Mesenchymal stem cell (in vitro differentiated cells and primary cell): ENCODE data around the gene RBM20.

Experiments
- DNase-seq: peaks from one replicate; pipeline ENCODE4 v3.0.0-alpha.2; 2013
- H2AFZ ChIP-seq: one replicate; pipeline ENCODE4 v1.6.1; 2013; ENCODE audit warnings: low read depth, mild to moderate bottlenecking, control low read depth, inconsistent platforms, low read length, moderate library complexity
- H2AK5ac ChIP-seq: 2 replicates; pipeline ENCODE4 v1.6.1; 2013; ENCODE audit warnings: low read length, moderate library complexity, mild to moderate bottlenecking, inconsistent platforms; ENCODE audit not compliant: severe bottlenecking
- H2BK120ac ChIP-seq: one replicate; pipeline ENCODE4 v1.6.1; 2013; ENCODE audit warnings: low read depth, mild to moderate bottlenecking, inconsistent platforms, low read length, moderate library complexity
- H2BK12ac ChIP-seq, 2 experiments: one replicate each; pipeline ENCODE4 v1.6.1; 2013; ENCODE audit warnings: inconsistent platforms in 2 of 2, low read length in 2 of 2, mild to moderate bottlenecking in 2 of 2, moderate library complexity in 2 of 2, control low read depth in 1 of 2
- H2BK15ac ChIP-seq: one replicate; pipeline ENCODE4 v1.6.1; 2013; ENCODE audit warnings: mild to moderate bottlenecking, low read depth, inconsistent platforms; ENCODE audit not compliant: poor library complexity, severe bottlenecking
- H2BK5ac ChIP-seq: 2 replicates; pipeline ENCODE4 v1.6.1; 2013; ENCODE audit warnings: low read depth, mild to moderate bottlenecking, low read length, control low read depth, inconsistent platforms; ENCODE audit not compliant: poor library complexity, severe bottlenecking
- H3K14ac ChIP-seq, 2 experiments: one replicate each; pipeline ENCODE4 v1.6.1; 2013; ENCODE audit warnings: inconsistent platforms in 2 of 2, low read length in 2 of 2, control low read depth in 1 of 2, mild to moderate bottlenecking in 1 of 2, moderate library complexity in 1 of 2
- H3K18ac ChIP-seq, 2 experiments: one replicate each; pipeline ENCODE4 v1.6.1; 2013; ENCODE audit warnings: inconsistent platforms in 2 of 2, low read length in 2 of 2, control low read depth in 1 of 2, low read depth in 1 of 2, mild to moderate bottlenecking in 1 of 2
- H3K23ac ChIP-seq, 2 experiments: one replicate each; pipeline ENCODE4 v1.6.1; 2013; ENCODE audit warnings: inconsistent platforms in 2 of 2, low read length in 2 of 2, mild to moderate bottlenecking in 2 of 2, moderate library complexity in 2 of 2, control low read depth in 1 of 2
- H3K27ac ChIP-seq: 2 replicates; pipeline ENCODE4 v1.5.1; 2013; ENCODE audit warnings: mild to moderate bottlenecking, moderate library complexity, low read length, control low read depth, inconsistent platforms; ENCODE audit not compliant: poor library complexity, severe bottlenecking
- H3K27me3 ChIP-seq, 2 experiments: 2 replicates each; pipeline versions ENCODE4 v1.6.1 to v1.7.0; 2013; ENCODE audit warnings: low read length in 2 of 2, mild to moderate bottlenecking in 2 of 2, moderate library complexity in 2 of 2, control low read depth in 1 of 2, inconsistent platforms in 1 of 2; ENCODE audit not compliant: control insufficient read depth in 1 of 2, insufficient read depth in 1 of 2
- H3K36me3 ChIP-seq, 2 experiments: 2 replicates each; pipeline versions ENCODE4 v1.6.1 to v1.7.0; 2013; ENCODE audit warnings: low read length in 2 of 2, control low read depth in 1 of 2, inconsistent platforms in 1 of 2, low read depth in 1 of 2, mild to moderate bottlenecking in 1 of 2; ENCODE audit not compliant: insufficient read depth in 2 of 2, control insufficient read depth in 1 of 2
- H3K4ac ChIP-seq, 2 experiments: one replicate each; pipeline ENCODE4 v1.6.1; 2013; ENCODE audit warnings: inconsistent platforms in 2 of 2, low read length in 2 of 2, mild to moderate bottlenecking in 2 of 2, moderate library complexity in 2 of 2, control low read depth in 1 of 2, low read depth in 1 of 2
- H3K4me1 ChIP-seq: 2 replicates; pipeline ENCODE4 v1.6.1; 2013; ENCODE audit warnings: low read depth, low read length, control low read depth; ENCODE audit not compliant: control insufficient read depth, insufficient read depth
- H3K4me2 ChIP-seq: 2 replicates; pipeline ENCODE4 v1.6.1; 2013; ENCODE audit warnings: low read length, mild to moderate bottlenecking, inconsistent platforms; ENCODE audit not compliant: poor library complexity, severe bottlenecking
- H3K4me3 ChIP-seq, 2 experiments: 2 replicates each; pipeline versions ENCODE4 v1.5.1 to v1.7.0; 2013; ENCODE audit warnings: low read length in 2 of 2, mild to moderate bottlenecking in 2 of 2, control low read depth in 1 of 2, low read depth in 1 of 2; ENCODE audit not compliant: insufficient read depth in 1 of 2
- H3K79me1 ChIP-seq: replicated peaks from 2 replicates; pipeline ENCODE4 v1.6.1; 2013; ENCODE audit warnings: mild to moderate bottlenecking, control low read depth, low read length, inconsistent platforms; ENCODE audit not compliant: poor library complexity, severe bottlenecking
- H3K9ac ChIP-seq: 2 replicates; pipeline ENCODE4 v1.7.0; 2013; ENCODE audit warnings: mild to moderate bottlenecking, low read length, moderate library complexity
- H3K9me3 ChIP-seq: 2 replicates; pipeline ENCODE4 v1.7.0; 2013; ENCODE audit warnings: mild to moderate bottlenecking, low read length; ENCODE audit not compliant: control insufficient read depth
- H4K8ac ChIP-seq: one replicate; pipeline ENCODE4 v1.6.1; 2013; ENCODE audit warnings: inconsistent platforms, mild to moderate bottlenecking, low read length, moderate library complexity
- H4K91ac ChIP-seq: one replicate; pipeline ENCODE4 v1.6.1; 2013; ENCODE audit warnings: mild to moderate bottlenecking, low read length, inconsistent platforms
- WGBS: methylation state at CpG from one replicate; pipeline ENCODE4 v1.1.7; 2013; ENCODE audit warnings: mixed read lengths; 5-methylcytosine and 5-hydroxymethylcytosine counted together

RBM20 gene

DNA sequence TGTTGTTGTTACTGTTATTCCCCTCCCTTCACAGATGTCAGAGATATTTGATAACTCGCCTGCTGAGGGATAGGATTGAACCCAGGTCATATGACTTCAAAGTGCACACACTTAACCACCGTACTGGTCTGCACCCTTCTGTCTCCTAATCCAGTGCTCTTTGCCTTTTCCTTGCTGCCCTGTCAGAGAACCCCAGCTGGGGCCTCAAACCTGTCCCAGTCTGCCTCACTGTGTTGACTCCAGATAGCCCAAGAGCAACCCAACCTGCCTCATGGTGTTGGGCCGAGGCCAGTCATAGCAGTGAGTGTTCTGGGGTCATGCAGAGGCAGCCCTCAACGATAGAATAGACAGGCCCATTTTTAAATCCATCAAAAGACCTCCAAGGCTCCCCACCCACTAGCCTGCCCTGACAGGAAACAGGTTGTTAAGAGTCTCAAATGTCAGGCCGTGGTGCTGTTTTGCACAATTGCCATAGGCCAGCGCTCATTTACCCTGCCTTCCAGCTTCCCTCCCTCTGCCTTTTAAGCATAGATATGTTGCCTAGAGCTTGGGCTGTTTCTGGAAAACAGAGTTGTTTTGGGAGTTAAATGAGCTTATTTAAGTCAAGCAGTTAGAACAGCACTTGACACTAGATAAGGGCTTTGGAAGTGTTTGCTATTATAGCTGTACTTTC is 190.6 kb downstream of the RBM20 start:
- Histone ChIP-seq H4K8ac (no peak overlapping the region), H3K4me1 (peaks cover 7% of the 10 kb centered on the region), H3K23ac (no peak overlapping the region), H3K27me3 (no peaks in the 10 kb centered on the region), H3K9ac (no peak overlapping the region), H4K91ac (no peak overlapping the region), H2BK15ac (no peak overlapping the region), H2AFZ (no peak overlapping the region), H3K27ac (no peak overlapping the region), H2BK12ac (no peak overlapping the region), H3K79me1 (no peaks in the 10 kb centered on the region), H2BK5ac (no peak overlapping the region), H3K9me3 (no peaks in the 10 kb centered on the region), H3K4me3 (no peak overlapping the region), H2BK120ac (no peak overlapping the region), H3K14ac (no peak overlapping the region), H2AK5ac (no peak overlapping the region), H3K36me3 (no peaks in the 10 kb centered on the region), H3K18ac (no peak overlapping the region), H3K4me2 (no peak overlapping the region), H3K4ac (no peak overlapping the region)
- 50% methylated on average over 4 of the region's 6 CpGs for WGBS
- DNase-seq = peak; percentile 37

DNA sequence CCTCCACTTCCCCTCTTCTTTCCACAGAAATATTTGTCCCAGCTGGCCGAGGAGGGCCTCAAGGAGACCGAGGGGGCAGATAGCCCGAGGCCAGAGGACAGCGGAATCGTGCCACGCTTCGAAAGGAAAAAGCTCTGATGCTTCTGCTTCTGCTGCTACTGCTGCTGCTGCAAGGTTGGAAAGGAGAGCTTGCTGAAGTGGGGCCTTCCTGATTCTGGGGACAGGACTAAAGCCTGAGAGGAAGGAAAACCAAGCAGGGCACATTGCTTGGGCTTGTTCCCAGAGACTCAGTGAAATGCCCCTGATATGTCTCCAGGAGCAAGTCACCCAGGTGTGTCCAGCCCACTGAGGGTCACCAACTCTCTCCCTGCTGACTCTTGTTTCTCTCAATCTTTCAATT is 191.7 kb downstream of the RBM20 start:
- H2BK12ac ChIP-seq = no peak overlapping the region
- no peak overlapping the region for H3K23ac ChIP-seq
- H3K27me3 ChIP-seq = no peaks in the 10 kb centered on the region
- H2BK5ac ChIP-seq = no peak overlapping the region
- no peak overlapping the region for H3K4me2 ChIP-seq
- DNase-seq = no peak
- H3K4me3 ChIP-seq = no peak overlapping the region
- H3K9ac ChIP-seq = no peak overlapping the region
- no peak overlapping the region for H3K27ac ChIP-seq
- H2BK120ac ChIP-seq = no peak overlapping the region
- 71% methylated on average over 7 of the region's 7 CpGs for WGBS
- H4K91ac ChIP-seq = no peak overlapping the region
- H3K4me1 ChIP-seq = peaks cover 7% of the 10 kb centered on the region
- H3K18ac ChIP-seq = no peak overlapping the region
- H3K79me1 ChIP-seq = no peaks in the 10 kb centered on the region
- no peak overlapping the region for H4K8ac ChIP-seq
- H2BK15ac ChIP-seq = no peak overlapping the region
- H2AK5ac ChIP-seq = no peak overlapping the region
- no peaks in the 10 kb centered on the region for H3K36me3 ChIP-seq
- H2AFZ ChIP-seq = no peak overlapping the region
- no peaks in the 10 kb centered on the region for H3K9me3 ChIP-seq
- H3K14ac ChIP-seq = no peak overlapping the region
- H3K4ac ChIP-seq = no peak overlapping the region

DNA sequence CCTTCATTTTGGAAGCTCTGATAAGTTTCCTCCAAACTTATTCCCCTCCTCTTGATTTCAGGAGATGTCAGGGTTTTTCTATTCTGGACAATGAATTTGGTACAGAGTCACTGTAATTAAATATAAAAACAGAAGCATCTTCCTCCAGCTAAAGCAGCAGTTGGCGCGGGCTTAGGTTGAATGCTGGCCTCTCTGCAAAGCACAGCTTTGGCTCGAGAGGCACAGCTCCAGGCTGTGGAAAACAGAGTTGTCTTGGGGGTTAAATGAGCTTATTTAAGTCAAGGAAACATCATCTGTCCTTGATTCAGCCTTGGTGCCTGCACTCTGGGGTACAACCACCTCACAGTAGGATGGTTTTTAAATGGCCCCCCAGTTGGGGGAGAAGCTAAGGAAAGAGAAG is 192.6 kb downstream of the RBM20 start:
- no peak overlapping the region for H4K91ac ChIP-seq
- no peak overlapping the region for H2BK120ac ChIP-seq
- H3K9me3 ChIP-seq = no peaks in the 10 kb centered on the region
- H3K79me1 ChIP-seq = no peaks in the 10 kb centered on the region
- DNase-seq = no peak
- no peak overlapping the region for H3K23ac ChIP-seq
- no peak overlapping the region for H3K9ac ChIP-seq
- H3K36me3 ChIP-seq = no peaks in the 10 kb centered on the region
- H3K14ac ChIP-seq = no peak overlapping the region
- no peak overlapping the region for H3K4ac ChIP-seq
- no peak overlapping the region for H2BK15ac ChIP-seq
- no peak overlapping the region for H4K8ac ChIP-seq
- no peaks in the 10 kb centered on the region for H3K27me3 ChIP-seq
- H2BK5ac ChIP-seq = no peak overlapping the region
- H2AFZ ChIP-seq = no peak overlapping the region
- H3K27ac ChIP-seq = no peak overlapping the region
- no peak overlapping the region for H3K18ac ChIP-seq
- WGBS = 90% methylated on average over 3 of the region's 3 CpGs
- no peak overlapping the region for H2AK5ac ChIP-seq
- H3K4me3 ChIP-seq = no peak overlapping the region
- peaks cover 7% of the 10 kb centered on the region for H3K4me1 ChIP-seq
- no peak overlapping the region for H3K4me2 ChIP-seq
- H2BK12ac ChIP-seq = no peak overlapping the region

DNA sequence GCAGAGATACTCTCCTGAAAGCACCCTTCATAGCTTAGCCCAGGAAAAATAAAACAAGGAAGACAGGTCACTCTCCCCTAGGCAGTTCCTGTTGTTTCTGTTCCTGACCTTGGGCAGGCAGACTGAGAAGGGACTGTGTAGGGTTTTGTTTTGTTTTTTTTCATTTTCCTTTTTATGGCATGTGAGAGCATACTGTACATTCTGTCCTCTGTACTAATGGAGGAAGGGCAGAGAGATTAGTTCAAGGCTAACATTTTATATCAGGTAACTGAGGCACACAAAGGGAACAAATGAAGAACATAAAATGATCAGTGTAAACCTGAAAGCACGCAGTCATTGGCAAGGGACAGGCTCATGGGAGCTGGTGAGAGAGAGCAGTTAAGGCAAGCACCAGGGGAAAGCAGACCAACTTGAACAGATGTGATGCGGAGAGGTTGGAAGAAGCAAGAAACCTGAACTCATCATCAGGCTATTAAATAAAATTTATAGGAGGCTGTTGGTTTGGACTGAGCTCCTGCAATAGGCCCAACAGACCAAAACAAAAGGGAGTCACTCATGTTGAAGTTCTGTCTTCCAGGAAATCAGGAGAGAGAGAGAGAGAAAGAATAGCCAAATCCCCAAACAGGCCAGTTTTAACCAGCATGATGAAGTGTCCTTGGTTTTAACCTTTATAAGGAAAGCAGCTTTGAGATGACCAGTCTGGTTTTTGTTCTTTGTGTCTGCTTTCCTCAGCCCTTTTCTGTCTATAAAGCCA is 193.5 kb downstream of the RBM20 start:
- peaks cover 7% of the 10 kb centered on the region for H3K4me1 ChIP-seq
- H3K4me2 ChIP-seq = no peak overlapping the region
- no peak overlapping the region for H2BK5ac ChIP-seq
- H3K27ac ChIP-seq = no peak overlapping the region
- no peak overlapping the region for H2BK120ac ChIP-seq
- H3K18ac ChIP-seq = no peak overlapping the region
- H3K27me3 ChIP-seq = no peaks in the 10 kb centered on the region
- 84% methylated on average over 1 of the region's 2 CpGs for WGBS
- H3K14ac ChIP-seq = no peak overlapping the region
- no peak overlapping the region for H3K4me3 ChIP-seq
- no peak overlapping the region for H3K4ac ChIP-seq
- H3K79me1 ChIP-seq = no peaks in the 10 kb centered on the region
- H2BK15ac ChIP-seq = no peak overlapping the region
- H3K9ac ChIP-seq = no peak overlapping the region
- H2AK5ac ChIP-seq = no peak overlapping the region
- H4K91ac ChIP-seq = no peak overlapping the region
- no peak for DNase-seq
- no peak overlapping the region for H4K8ac ChIP-seq
- H2AFZ ChIP-seq = no peak overlapping the region
- H2BK12ac ChIP-seq = no peak overlapping the region
- H3K23ac ChIP-seq = no peak overlapping the region
- no peaks in the 10 kb centered on the region for H3K9me3 ChIP-seq
- no peaks in the 10 kb centered on the region for H3K36me3 ChIP-seq
